Brain pericyte (primary cell): ENCODE results near the gene CCK.

Source experiments
- DNase-seq: peaks from one replicate; pipeline ENCODE4 v3.0.0-alpha.2; 2012; ENCODE audit warnings: low read depth, low spot score

The CCK gene

DNA sequence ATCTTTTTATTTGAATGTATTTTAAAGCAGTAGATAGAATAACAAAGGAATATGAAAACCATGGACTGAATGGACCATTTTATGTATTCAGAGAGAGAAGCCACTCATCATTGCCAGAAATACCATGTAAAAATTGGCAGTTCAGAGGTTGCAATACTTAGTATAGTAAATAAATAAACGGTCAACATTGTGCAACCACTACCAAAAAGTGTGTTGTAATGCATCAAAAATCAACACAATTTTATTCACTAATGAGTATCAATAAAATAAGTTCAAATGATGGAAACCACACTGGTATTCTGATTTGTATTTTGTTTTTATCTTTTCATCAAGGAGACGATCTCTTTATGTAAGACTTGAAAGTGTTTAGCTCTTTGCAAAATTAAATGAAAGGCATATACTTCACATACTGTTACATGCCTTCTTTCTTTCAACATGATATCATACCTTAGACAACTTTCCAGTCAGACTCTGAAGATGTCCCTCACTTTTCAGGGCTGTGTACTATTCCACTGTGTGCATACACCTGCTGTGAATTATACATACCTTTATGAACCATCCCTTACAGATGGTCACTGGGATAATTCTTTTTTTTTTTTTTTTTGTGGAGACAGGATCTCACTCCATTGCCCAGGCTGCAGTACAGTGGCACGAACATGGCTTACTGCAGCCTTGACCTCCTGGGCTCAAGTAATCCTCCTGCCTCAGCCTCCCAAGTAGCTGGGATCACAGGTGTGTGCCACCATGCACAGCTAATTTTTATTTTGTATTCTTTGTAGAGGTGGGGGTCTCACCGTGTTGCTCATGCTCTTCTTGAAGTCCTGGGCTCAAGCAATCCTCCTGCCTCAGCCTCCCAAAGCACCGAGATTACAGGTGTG lies 40.3 kb downstream of the CCK start:
- no peak for DNase-seq

DNA sequence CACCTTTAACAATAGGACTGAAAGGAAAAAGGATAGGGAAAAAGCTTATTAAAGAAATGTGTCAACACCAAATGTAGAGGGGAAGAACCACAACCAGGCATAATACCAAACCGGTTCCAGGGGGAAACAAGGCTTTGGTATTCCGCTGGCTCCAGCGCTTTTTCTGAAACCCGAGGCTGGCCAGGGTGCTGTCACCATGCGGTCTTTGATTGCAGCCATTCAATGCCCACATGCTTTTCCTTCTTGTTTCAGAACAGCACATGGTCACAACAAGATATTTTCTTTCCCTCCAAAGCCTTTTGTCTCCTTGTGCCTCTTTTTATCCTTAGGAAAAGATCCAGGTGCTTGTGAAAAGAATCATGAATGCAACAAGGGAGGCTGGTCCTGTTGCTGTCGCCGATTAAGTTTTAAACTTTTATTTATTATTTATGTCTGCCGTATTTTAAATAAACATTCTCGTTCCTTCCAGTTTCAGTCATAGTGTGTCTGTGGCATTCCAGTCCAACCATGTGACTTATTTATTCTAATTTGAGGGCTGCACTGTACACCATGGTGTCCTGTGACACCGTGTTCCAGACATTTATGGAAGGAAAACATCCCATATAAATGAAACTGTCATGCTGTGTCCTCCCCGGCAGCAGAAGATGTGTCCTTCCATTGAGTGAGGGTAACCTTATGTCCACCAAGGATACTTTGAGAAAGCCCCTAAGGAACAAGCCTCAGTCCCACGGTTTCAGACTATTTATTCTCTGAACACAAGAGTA lies 41.1 kb downstream of the CCK start:
- no peak for DNase-seq

DNA sequence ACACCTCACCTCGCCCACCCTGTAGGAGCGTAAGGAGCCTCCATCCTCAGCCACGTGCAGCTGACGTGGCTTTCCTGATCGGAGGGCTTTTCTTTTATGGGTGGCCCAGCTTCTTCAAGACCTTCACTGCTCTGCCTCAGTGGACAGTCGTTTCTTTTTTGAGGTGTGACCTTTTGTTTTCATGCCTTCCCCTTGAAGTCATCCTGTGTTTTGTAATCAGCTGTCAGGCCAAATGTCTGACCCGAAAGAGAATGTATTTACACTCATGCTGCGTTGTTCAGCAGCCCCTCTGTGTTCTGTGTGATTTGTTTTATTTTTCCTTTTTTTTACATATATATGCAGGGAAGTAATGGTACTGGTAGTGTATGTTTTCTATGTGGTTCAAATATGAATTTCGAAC lies 41.8 kb downstream of the CCK start:
- no peak for DNase-seq

DNA sequence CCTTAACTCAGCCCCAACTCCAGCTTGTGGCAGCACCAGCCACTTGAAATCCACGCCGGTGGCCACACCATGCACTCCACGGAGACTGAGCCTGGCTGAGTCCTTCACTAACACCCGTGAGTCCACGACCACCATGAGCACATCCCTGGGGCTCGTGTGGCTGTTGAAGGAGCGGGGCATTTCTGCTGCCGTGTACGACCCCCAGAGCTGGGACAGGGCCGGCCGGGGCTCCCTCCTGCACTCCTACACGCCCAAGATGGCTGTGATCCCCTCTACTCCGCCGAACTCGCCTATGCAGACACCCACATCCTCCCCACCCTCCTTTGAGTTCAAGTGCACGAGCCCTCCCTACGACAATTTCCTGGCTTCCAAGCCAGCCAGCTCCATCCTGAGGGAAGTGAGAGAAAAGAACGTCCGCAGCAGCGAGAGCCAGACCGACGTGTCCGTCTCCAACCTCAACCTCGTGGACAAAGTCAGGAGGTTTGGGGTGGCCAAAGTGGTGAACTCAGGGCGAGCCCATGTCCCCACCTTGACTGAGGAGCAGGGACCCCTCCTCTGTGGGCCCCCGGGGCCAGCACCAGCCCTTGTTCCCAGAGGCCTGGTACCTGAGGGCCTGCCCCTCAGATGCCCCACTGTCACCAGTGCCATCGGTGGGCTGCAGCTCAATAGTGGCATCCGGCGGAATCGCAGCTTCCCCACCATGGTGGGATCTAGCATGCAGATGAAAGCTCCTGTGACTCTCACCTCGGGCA lies 42.9 kb downstream of the CCK start:
- DNase-seq: no peak

DNA sequence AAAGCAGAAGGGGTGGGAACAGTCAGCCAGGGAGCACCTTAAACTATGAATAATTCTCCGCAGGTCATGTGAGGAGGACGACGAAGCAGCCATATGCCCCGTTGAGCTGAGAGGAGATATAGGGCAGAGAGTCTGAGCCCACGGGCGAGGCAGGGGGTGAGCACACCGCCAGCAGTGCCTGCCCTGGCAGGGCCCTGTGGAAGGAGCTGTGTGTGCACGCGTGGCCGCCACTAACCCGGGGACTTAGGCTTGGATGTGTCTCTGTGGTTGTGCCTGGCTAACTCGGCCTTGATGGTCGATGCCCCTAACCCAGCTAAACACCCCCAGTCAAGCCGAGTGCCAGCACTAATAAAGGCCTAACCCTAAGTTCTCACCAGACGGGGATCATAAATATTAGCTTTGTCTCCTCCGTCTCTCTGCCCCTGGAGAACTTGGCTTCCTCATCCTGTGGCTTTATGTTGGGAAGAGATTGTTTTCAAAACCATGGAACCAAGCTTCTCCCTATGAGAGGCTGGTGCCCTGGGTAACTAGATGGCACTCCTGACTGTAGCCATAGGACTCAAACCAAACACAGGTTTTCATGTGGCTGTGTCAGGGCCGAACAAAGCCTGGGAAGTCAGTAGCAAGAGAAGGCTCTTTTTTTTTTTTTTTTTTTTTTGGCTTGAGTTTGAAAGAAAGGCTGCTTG lies 45.4 kb downstream of the CCK start:
- no peak for DNase-seq

DNA sequence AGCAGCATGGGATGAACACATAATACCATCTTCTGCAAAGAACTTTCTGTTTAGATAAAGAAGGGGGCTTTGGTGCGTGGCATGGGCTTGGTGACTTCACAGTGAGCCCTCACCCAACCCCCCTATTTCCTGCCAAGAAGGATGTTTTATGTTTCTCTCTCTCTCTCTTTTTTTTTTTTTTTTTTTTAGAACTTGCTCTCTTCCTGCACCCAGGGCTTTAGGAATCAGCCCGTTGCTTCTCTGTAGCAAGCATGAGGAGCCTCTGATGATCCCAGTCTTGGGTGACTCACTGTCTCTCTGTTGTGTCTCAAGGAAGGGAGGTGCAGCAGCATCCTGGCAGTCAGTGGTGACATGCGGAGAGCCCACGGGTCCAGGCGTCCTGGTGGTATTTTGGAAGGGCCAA lies 49.1 kb downstream of the CCK start:
- DNase-seq: no peak

DNA sequence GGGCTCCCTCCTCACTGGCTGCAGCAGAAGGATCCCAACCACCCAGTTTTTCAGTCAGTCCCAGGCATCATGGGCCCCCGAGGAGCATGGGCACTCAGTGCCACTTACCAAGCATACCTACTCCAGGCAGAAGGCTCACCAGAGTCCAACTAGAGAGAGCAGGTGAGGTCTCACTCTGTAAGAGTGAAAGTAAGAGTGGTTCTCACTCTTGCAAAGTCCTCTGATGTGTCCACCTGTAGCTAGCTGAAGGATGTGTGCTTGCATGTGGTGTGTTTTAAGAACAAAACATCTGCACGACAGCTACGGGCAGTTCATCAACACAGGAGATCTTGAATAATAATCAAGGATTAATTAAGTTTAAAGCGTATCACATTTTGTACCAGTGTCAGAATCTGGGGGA lies 49.7 kb downstream of the CCK start:
- DNase-seq: no peak

DNA sequence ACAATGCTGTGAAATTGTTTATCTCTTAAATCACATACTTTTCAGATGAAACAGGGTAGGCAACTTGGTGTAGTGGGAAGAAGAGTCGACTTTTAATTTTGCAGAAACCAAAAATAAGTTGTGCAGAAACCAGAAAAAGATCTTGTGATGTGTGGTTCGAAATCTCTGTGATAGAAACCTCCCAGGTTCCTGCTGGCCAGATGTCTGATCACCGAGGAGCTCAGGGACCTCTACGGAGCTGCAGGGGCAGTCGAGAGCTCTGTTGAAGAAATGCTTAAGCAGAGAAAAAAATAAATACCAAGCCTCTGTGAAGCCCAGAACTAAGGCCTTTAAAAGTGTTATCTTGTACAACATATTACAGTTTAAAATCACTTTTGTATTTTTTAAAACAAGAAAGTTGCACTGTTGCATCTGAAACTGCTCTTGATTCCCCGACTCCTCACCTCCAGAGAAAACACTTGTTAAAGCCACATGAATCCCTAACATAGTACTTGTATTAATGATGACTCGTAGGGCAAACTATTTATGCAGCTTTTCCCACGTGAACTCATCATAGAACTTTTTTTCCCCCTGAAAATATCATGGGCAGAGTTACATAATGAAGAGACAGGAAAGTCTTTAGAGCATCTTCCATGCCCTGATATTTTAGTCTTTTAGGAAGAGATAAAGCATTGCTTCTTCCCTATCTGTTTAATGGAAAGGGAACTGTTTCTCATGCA lies 51.3 kb downstream of the CCK start:
- no peak for DNase-seq

DNA sequence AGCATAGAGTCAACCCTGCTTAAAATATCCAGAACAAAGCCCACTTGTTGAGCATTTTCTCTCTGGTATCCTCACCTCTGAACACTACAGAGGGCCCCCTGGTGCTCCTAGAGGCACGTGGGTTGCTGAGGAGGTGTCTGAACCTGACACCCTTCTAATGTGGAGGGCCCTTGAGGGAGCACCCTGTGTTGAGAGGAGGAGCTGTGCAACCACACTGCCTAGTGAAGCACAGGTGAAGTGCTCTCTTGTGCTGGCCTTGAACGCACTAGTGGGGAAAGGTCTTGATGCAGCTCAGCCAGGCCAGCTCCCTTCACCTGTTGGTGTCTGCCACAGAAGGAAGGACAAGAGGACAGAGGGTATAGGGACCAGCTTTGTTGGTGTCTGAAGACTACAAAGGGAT lies 51.9 kb downstream of the CCK start:
- no peak for DNase-seq

DNA sequence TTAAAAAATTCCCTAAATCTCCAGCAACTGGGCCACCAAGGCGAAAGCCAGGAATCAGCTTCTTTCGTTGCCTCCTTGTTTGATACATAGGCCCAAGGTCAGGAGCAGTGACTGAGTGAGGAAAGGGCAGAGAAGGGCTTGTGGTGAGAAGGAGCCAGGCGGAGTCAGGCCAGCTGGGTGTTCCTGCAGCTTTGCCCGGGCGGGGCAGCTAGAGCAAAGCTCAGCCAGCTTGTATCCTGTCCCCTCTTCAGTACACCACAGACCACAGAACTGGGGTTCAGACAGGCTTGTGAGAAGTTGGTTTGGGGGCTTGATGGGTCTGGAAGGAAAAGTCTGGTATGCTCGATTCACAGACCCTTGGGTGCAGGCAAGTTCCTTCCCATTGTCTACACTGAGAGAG lies 52.6 kb downstream of the CCK start:
- DNase-seq: no peak

DNA sequence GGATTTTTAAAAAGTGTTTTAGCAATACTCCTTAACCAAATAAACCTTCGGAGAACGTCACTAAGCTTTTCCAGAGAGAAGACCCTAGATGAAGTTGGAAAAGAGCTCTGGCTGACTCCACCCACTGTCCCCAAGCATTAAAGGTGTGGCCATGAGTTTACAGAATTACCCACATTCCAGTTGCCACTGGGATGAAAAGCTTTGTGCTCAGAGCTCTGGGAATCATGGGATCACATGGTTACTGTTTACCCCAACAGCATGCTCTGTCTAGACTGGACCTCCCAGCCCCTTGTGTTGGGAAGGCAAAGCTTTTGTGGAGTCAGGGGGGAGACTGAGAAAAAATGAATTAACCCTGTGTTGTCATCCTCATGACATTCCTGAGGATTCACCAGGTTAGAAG lies 55.3 kb downstream of the CCK start:
- DNase-seq: no peak

DNA sequence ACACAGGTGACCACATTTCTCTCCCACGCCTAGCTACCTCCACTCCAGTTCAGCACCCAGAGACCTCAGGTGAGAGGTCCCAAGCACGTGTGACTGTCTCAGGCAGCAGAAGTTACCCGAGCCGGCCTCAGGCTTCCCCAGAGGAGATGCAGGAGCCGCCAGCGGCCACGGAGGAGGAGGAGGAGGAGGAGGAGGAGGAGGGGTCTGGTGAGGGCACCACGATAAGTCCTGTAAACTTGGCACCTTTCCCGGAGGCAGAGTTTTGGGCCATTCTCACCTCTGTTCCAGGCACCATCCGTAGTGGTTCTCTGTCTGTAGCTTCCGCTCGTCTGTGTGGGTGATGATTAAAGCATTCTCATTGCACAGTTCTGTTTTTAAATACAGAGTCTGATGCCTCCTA lies 56.1 kb downstream of the CCK start:
- no peak for DNase-seq
